SU-DHL-6 (cell line): ENCODE measurements around the gene TNFAIP8.

Experiments
- CTCF ChIP-seq: fragments of 200-600 bp; sonication (generic); IDR thresholded peaks from one replicate; pipeline ENCODE4 v1.5.1; 2017; ENCODE audit warnings: antibody characterized with exemption, mild to moderate bottlenecking, low read length, moderate library complexity; ENCODE audit not compliant: insufficient read depth, poor library complexity, severe bottlenecking
- EZH2phosphoT487 ChIP-seq: fragments of 200-600 bp; sonication (generic), shearing (Covaris generic); conservative IDR thresholded peaks from 2 replicates; pipeline ENCODE4 v1.6.1; 2018; ENCODE audit warnings: mild to moderate bottlenecking, antibody characterized with exemption, low read length, moderate library complexity, mixed read lengths

- TF ChIP-seq CTCF (no peak), EZH2phosphoT487 (no peak)
Observed at GRCh38 chr5:119360905-119361593, 5.2 kb downstream of the TNFAIP8 start.
